ENCODE measurements around the gene POLN. TPM values are rescaled to one million over a fixed set of nuclear protein-coding genes. Genes with fewer than 3 reads are reported as not detected.
"Not testable (repeated sequence)": the region's sequence is repeated elsewhere in the genome, so short reads cannot be mapped to it uniquely, and the experiment has no call there.

The POLN gene
- polyA plus RNA-seq, 1 experiment = 0.35 TPM

GRCh38 chr4:2220016-2220630 is 21.8 kb downstream of the POLN start:
- no peaks in the 10 kb centered on the region for H3K27me3 ChIP-seq (ENCODE audit: control insufficient read depth, insufficient read depth, low read length)
- DNase-seq (ENCODE audit: low read depth, low spot score) = peak; percentile 30
- no peak overlapping the region for H3K27ac ChIP-seq (ENCODE audit: low read depth, low read length)
- no peak overlapping the region for H3K4me3 ChIP-seq (ENCODE audit: low read depth, low read length)
- TF ChIP-seq CTCF (IDR thresholded peaks at IDR 0.05; ENCODE audit: low read depth, low read length) = peak; percentile 98
- ChIA-PET CTCF (interaction anchor here (0.6 to 2.9 kb wide), 33 partner anchors 9 to 775 kb away, joined by 3 to 24 read pairs (median 4); partner anchors contain the start of genes HAUS3 and POLN), POLR2A (no interaction called here)
- H3K9me3 ChIP-seq (ENCODE audit: control insufficient read depth, insufficient read depth, low read length) = no peaks in the 10 kb centered on the region

DNA sequence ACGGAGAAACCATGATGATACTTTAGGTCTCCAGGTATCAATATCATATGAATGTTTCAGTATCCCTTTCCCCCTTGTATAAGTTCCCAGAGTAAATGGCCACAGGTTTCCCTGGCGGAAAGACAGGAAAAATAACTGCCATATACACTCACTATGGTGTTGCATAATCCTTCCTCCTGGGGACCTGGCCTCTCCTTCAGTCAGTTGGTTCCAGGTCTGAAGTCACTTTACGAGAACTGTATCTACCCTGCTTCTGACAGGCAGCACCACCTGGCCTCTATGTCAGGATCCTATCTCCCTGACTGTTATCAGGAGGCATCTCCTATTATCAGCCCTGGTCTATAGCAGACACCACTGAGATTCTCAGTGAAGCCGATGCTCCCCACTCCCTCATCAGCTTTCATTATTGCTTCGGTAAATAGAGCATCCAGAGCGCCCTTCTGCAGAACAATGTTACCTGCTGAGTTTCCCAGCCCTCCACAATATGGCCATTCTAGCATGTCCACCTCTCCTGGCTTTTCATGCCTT is 22.6 kb downstream of the POLN start:
- no peak for TF ChIP-seq CTCF (IDR thresholded peaks at IDR 0.05; ENCODE audit: low read depth, low read length)
- no peak overlapping the region for H3K27ac ChIP-seq (ENCODE audit: low read depth, low read length)

GRCh38 chr4:2218436-2218835 is 23.5 kb downstream of the POLN start:
- Histone ChIP-seq H3K4me3 (ENCODE audit: low read depth, low read length) (no peak overlapping the region), H3K27me3 (ENCODE audit: control insufficient read depth, insufficient read depth, low read length) (no peaks in the 10 kb centered on the region), H3K27ac (ENCODE audit: low read depth, low read length) (no peak overlapping the region), H3K9me3 (ENCODE audit: control insufficient read depth, insufficient read depth, low read length) (no peaks in the 10 kb centered on the region)
- CTCF ChIA-PET = interaction anchor here (1.2 to 2.1 kb wide), 2 partner anchors 136 to 224 kb away, joined by 3 to 9 read pairs; no protein-coding TSS in a partner anchor
- TF ChIP-seq CTCF (IDR thresholded peaks at IDR 0.05; ENCODE audit: low read depth, low read length) = no peak
- POLR2A ChIA-PET = no interaction called here
- DNase-seq (ENCODE audit: low read depth, low spot score) = no peak

More for the DNA sequence above, 22.6 kb downstream of the POLN start:
- no peak overlapping the region for H3K4me3 ChIP-seq (ENCODE audit: low read depth, low read length)
- CTCF ChIA-PET = interaction anchor here (0.5 to 2.9 kb wide), 28 partner anchors 9 to 776 kb away, joined by 3 to 24 read pairs (median 4); no protein-coding TSS in a partner anchor
- H3K9me3 ChIP-seq (ENCODE audit: control insufficient read depth, insufficient read depth, low read length) = no peaks in the 10 kb centered on the region
- no peaks in the 10 kb centered on the region for H3K27me3 ChIP-seq (ENCODE audit: control insufficient read depth, insufficient read depth, low read length)
- POLR2A ChIA-PET = no interaction called here
- no peak for DNase-seq (ENCODE audit: low read depth, low spot score)

- Histone ChIP-seq H3K4me3 (ENCODE audit: low read depth, low read length) (no peak overlapping the region), H3K9me3 (ENCODE audit: control insufficient read depth, insufficient read depth, low read length) (no peaks in the 10 kb centered on the region), H3K27ac (ENCODE audit: low read depth, low read length) (no peak overlapping the region), H3K27me3 (ENCODE audit: control insufficient read depth, insufficient read depth, low read length) (no peaks in the 10 kb centered on the region)
- DNase-seq (ENCODE audit: low read depth, low spot score) = no peak
- no peak for TF ChIP-seq CTCF (IDR thresholded peaks at IDR 0.05; ENCODE audit: low read depth, low read length)
- ChIA-PET POLR2A (interaction anchor here (0.8 kb wide), 1 partner anchor 24 kb away, joined by 4 read pairs; the partner anchor contains the start of genes HAUS3 and POLN), CTCF (interaction anchor here (0.6 to 2.1 kb wide), 4 partner anchors 137 to 395 kb away, joined by 3 to 9 read pairs (median 3); no protein-coding TSS in a partner anchor)
Observed at GRCh38 chr4:2217726-2218125, 24.2 kb downstream of the POLN start.

GRCh38 chr4:2212831-2213230 is 29.1 kb downstream of the POLN start:
- H3K9me3 ChIP-seq (ENCODE audit: control insufficient read depth, insufficient read depth, low read length) = no peaks in the 10 kb centered on the region
- H3K27me3 ChIP-seq (ENCODE audit: control insufficient read depth, insufficient read depth, low read length) = no peaks in the 10 kb centered on the region
- TF ChIP-seq CTCF (IDR thresholded peaks at IDR 0.05; ENCODE audit: low read depth, low read length) = no peak
- POLR2A ChIA-PET = no interaction called here
- H3K27ac ChIP-seq (ENCODE audit: low read depth, low read length) = no peak overlapping the region
- H3K4me3 ChIP-seq (ENCODE audit: low read depth, low read length) = no peak overlapping the region
- CTCF ChIA-PET = interaction anchor here (0.6 kb wide), 1 partner anchor 10 kb away, joined by 5 read pairs; no protein-coding TSS in a partner anchor
- no peak for DNase-seq (ENCODE audit: low read depth, low spot score)

- H3K27me3 ChIP-seq (ENCODE audit: control insufficient read depth, insufficient read depth, low read length); H3K27ac ChIP-seq (ENCODE audit: low read depth, low read length); DNase-seq (ENCODE audit: low read depth, low spot score); H3K9me3 ChIP-seq (ENCODE audit: control insufficient read depth, insufficient read depth, low read length); H3K4me3 ChIP-seq (ENCODE audit: low read depth, low read length): not testable (repeated sequence)
- ChIA-PET POLR2A (interaction anchor here (0.7 kb wide), 1 partner anchor 246 kb away, joined by 3 read pairs; no protein-coding TSS in a partner anchor), CTCF (interaction anchor here (0.7 kb wide), 1 partner anchor 10 kb away, joined by 5 read pairs; no protein-coding TSS in a partner anchor)
Observed at GRCh38 chr4:2202789-2203188, 39.1 kb downstream of the POLN start.

Measured in AG04450 (cell line).